GM19238 (cell line): ENCODE data around the gene DAP.
"Not testable (repeated sequence)": the region's sequence is repeated elsewhere in the genome, so short reads cannot be mapped to it uniquely, and the experiment has no call there.

Experiments
- DNase-seq: peaks from one replicate; pipeline ENCODE4 v3.0.0; 2011; ENCODE audit warnings: low spot score; ENCODE audit not compliant: insufficient read length

Gene DAP

DNA sequence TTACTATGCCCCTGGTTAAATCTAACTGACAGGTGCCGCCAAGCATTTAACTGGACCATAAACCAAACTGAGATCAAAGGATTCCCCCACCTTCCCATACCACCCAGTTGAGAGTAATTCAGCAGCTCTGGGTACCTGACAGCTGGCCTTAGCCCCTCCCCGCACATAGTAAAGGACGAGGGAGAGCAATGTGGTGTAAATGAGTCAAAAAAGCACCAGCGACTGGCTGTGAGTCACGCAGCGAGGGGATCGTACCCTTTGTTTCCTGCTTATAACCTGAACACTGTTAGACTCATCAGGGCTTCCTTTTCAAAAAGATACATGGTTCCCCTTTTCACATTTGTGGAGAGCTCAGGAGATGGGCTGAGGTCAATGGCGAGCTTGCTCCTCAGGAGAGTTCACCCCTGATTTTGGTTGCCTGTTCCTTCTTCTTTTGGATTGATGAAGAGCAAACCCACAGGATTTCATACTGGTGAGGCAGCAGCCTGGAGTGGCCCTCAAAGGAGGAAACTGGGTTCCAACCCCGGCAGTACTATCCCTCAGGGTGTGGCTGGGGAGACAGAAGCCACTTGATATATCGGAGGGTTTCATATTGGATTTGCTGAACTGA is 125.7 kb downstream of the DAP start:
- peak; percentile 77 for DNase-seq

DNA sequence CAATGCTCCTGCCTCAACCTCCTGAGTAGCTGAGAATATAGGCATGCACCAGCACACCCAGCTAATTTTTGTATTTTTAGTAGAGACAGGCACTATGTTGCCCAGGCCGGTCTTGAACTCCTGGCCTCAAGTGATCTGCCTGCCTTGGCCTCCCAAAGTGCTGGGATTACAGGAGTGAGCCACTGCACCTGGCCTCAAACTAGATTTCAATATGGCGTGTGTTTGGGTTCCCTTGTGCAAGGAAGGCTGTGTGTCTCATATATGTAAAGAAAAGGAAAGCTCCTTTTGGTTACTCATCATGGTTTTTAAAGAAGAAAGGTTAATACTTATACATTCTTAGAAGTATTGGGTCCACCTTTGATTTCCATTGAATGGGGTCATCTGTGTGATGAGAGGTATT is 126.5 kb downstream of the DAP start:
- no peak for DNase-seq

DNA sequence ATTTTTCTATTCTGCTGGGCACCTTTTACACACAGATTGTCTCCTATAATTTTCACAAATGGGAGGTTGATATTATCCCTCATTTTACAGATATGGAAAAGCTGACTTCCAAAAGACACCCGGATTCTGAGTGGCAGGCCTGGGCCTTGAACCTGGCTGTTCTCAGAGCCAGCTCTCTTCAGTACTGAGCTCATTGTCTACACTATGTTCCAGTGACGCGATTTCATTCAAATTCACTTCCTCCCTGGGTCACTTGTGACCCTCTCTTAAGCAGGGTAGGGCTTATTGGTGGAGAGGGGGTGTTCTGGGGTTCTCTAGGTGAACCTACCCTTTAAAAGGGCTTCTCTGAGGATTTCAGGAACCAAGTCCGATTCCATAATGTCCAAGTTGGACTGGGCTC is 127.0 kb downstream of the DAP start:
- no peak for DNase-seq

DNA sequence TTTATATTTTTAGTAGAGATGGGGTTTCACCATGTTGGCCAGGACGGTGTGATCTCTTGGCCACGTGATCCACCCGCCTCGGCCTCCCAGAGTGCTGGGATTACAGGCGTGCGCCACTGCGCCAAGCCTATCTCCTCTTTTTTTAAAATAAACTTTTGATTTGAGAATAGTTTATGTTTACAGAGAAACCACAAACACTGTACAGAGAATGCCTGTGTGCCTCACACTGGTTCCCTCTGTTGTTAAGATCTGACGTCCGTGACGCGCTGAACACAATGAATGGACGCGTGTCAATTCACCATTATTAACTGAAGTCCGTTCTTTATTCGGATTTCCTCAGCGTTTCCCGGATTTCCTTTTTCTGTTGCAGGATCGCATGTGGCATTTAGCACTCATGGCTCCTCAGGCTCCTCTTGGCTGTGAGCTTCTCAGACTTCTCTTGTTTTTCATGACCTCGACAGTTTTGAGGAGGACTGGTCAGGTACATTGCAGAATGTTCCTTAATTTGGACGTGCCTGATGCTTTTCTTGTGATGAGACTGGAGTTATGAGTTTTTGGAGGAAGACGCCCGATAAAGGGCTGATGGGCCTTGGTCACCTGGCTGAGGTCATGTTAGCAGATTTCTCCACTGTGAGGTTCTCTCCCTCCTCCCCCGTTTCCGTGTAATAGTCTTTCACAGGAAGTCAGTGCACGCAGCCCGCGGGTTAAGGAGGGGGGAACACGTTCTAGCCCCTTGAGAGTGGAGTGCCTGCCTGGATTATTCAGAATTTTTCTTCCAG is 127.6 kb downstream of the DAP start:
- DNase-seq, result no peak

DNA sequence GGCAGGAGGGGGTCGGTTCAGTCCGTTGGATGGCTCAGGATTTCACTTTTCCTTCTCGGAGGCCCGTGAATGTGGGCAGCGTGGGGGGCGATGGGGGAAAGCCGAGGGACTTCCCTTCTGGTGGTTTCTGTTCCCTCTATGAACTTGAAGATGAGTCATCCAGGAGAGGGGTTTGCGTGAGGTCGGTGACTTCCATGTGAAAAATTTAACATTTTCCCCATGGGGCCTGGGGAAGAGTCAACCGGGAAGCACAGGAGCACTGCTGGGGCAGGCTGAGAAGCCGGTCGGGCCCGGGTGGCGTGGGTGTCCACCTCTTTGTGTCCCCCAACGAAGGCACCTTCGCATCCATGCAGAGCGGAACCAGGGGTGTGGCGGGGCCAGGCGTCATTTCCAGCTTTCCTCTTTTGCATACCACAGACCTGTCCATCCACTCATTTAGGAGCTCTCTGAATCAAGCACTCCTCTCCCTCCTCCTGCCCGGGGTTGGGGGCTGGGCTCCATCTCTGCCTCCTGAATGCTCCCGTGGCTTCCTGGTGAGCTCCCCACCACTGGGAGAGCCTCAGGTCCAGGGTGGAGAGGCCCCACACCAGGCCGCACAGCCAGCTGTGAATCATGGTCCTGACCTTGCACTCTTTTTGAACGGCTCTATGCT is 128.8 kb downstream of the DAP start:
- DNase-seq, result peak; percentile 70

DNA sequence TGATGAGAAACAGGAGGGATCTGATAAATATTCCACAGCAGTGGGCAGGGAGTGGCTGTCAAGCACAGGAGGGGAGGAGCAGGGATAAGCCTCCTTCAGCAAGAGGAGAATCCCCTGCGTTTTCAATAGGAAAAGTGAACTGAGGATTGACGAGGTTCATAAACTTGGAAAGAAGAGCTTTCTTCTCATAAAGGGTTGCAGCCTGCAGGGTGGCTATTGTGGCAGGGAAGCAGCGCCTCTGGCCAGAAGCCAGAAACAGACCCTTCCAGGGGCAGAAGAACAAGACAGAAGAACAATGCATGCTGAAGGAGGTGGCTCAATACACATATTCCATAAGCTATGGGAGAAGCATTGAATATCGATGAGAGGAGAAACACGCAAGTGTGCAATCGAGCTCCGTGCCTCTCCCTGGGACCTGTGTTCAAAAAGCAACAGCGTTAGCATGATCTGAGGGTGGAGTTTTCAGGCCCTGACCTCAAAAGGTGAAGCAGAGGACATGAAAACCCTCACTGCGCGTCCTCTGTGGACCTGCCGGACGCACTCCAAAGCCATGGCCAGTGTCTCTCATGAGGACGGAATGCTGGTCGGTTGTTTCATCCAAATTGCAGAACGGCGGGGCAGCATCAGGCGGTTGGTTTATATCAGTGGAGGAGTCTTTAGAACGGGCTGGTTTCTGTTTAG is 129.6 kb downstream of the DAP start:
- DNase-seq, result no peak

DNA sequence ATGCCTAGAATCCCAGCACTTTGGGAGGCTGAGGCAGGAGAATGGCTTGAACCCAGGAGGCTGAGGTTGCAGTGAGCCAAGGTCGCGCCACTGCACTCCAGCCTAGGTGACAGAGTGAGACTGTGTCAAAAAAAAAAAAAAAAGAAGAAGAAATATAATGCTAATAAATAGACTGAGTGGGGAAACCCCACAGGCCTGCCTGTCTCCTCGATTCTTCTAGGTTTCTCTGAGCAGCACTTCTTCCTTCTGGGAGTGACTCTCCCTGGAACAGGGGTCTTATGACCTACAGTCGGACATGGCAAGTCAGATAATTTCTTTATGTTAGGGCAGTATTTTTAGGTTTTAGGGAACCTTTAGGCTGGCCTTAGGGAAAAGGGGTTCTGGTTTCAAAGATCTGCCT is 130.3 kb downstream of the DAP start:
- DNase-seq, result not testable (repeated sequence)

DNA sequence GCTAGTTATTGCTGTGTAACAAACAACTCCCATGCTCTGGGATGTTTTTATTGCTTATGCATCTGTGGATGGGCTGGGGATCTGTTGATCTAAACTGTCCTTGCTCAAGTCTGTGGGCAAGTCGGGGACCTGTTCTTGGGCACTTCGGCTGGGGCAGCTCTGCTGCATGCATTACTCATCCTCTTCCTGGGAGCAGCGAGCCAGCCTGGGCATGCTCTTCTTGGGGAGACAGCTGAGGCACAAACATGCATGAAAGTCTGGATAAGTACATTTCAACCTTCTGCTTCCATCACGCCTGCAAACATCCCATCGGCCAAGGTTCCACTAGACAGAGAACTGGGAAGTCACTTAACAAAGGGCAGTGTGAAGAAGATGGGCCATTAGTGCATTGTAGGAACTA is 130.9 kb downstream of the DAP start:
- no peak for DNase-seq

DNA sequence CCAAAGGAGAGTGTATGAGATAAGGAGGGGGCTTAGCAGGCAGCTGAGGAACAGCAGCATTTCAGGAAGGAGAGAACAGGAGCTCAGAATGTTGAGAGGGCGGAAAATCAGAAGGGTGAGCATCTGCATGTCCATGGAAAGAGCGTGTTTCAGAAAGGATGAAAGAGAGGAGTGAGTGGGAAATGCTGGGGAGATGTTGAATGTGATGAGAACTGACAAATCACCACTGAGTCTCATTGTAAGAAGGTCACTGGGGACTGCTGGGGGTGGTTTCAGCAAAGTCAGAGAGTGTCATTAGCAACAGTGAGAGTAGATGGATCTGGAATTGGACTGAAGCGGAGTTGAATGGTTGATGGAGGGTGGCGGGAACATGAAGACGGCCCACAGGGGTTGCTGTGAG is 131.4 kb downstream of the DAP start:
- no peak for DNase-seq
